Trophoblast cell (in vitro differentiated cells and primary cell): ENCODE measurements around the gene FHIT.

Experiments
- DNase-seq, 2 donors: peaks; one replicate each; pipeline ENCODE4 v3.0.0-alpha.2; 2016
- H2AFZ ChIP-seq: 2 replicates; pipeline ENCODE4 v1.6.1; 2013; ENCODE audit warnings: low read length, moderate library complexity, mild to moderate bottlenecking; ENCODE audit not compliant: insufficient read depth, poor library complexity
- H2AK5ac ChIP-seq: 2 replicates; pipeline ENCODE4 v1.6.1; 2013; ENCODE audit warnings: mild to moderate bottlenecking, low read length
- H2BK120ac ChIP-seq: 2 replicates; pipeline ENCODE4 v1.6.1; 2013; ENCODE audit warnings: low read length, mild to moderate bottlenecking, moderate library complexity; ENCODE audit not compliant: insufficient read depth, poor library complexity
- H2BK12ac ChIP-seq: 2 replicates; pipeline ENCODE4 v1.6.1; 2013; ENCODE audit warnings: mild to moderate bottlenecking, low read length, moderate library complexity
- H2BK5ac ChIP-seq: 2 replicates; pipeline ENCODE4 v1.6.1; 2013; ENCODE audit warnings: low read length, low read depth, moderate library complexity, mild to moderate bottlenecking; ENCODE audit not compliant: poor library complexity
- H3K14ac ChIP-seq: 2 replicates; pipeline ENCODE4 v1.6.1; 2013; ENCODE audit warnings: mild to moderate bottlenecking, low read length
- H3K18ac ChIP-seq: 2 replicates; pipeline ENCODE4 v1.6.1; 2013; ENCODE audit warnings: mild to moderate bottlenecking, low read length
- H3K23ac ChIP-seq: 2 replicates; pipeline ENCODE4 v1.6.1; 2013; ENCODE audit warnings: low read length
- H3K27ac ChIP-seq: 2 replicates; pipeline ENCODE4 v1.5.1; 2013; ENCODE audit warnings: low read depth, mild to moderate bottlenecking, inconsistent platforms, low read length, moderate library complexity
- H3K27me3 ChIP-seq: 2 replicates; pipeline ENCODE4 v1.6.1; 2013; ENCODE audit warnings: inconsistent platforms, mild to moderate bottlenecking, low read length, moderate library complexity; ENCODE audit not compliant: insufficient read depth
- H3K36me3 ChIP-seq, 2 experiments: 1 replicate in 1 of 2; 2 replicates in 1 of 2; pipeline ENCODE4 v1.6.1; 2013; ENCODE audit warnings: low read length in 2 of 2, mild to moderate bottlenecking in 2 of 2, moderate library complexity in 1 of 2; ENCODE audit not compliant: insufficient read depth in 2 of 2, control insufficient read depth in 1 of 2
- H3K4ac ChIP-seq: 2 replicates; pipeline ENCODE4 v1.6.1; 2013; ENCODE audit warnings: low read depth, mild to moderate bottlenecking, low read length, moderate library complexity
- H3K4me1 ChIP-seq, 2 experiments: 1 replicate in 1 of 2; 2 replicates in 1 of 2; pipeline ENCODE4 v1.6.1; 2013; ENCODE audit warnings: low read length in 2 of 2, mild to moderate bottlenecking in 2 of 2, moderate library complexity in 1 of 2; ENCODE audit not compliant: insufficient read depth in 2 of 2, control insufficient read depth in 1 of 2
- H3K4me2 ChIP-seq: 2 replicates; pipeline ENCODE4 v1.6.1; 2013; ENCODE audit warnings: inconsistent platforms, mild to moderate bottlenecking, low read length, moderate library complexity
- H3K4me3 ChIP-seq: 2 replicates; pipeline ENCODE4 v1.5.1; 2013; ENCODE audit warnings: mild to moderate bottlenecking, low read depth, low read length, inconsistent platforms
- H3K79me1 ChIP-seq: one replicate; pipeline ENCODE4 v1.6.1; 2013; ENCODE audit warnings: low read length
- H3K79me2 ChIP-seq: 2 replicates; pipeline ENCODE4 v1.6.1; 2013; ENCODE audit warnings: low read length, mild to moderate bottlenecking; ENCODE audit not compliant: control insufficient read depth, insufficient read depth, poor library complexity
- H3K9ac ChIP-seq: 2 replicates; pipeline ENCODE4 v1.6.1; 2013; ENCODE audit warnings: mild to moderate bottlenecking, low read length
- H3K9me3 ChIP-seq: 2 replicates; pipeline ENCODE4 v1.6.1; 2013; ENCODE audit warnings: low read depth, mild to moderate bottlenecking, control low read depth, inconsistent platforms, low read length; ENCODE audit not compliant: insufficient read depth
- H4K12ac ChIP-seq: 2 replicates; pipeline ENCODE4 v1.6.1; 2013; ENCODE audit warnings: low read depth, mild to moderate bottlenecking, low read length, moderate library complexity
- H4K8ac ChIP-seq: 2 replicates; pipeline ENCODE4 v1.6.1; 2013; ENCODE audit warnings: low read depth, mild to moderate bottlenecking, low read length, moderate library complexity
- H4K91ac ChIP-seq: one replicate; pipeline ENCODE4 v1.6.1; 2013; ENCODE audit warnings: low read depth, mild to moderate bottlenecking, low read length, moderate library complexity
- WGBS: extraction: QIAGEN DNeasy Blood & Tissue Kit; methylation state at CpG from one replicate; pipeline ENCODE4 v1.1.7; 2013; ENCODE audit warnings: missing lambda C conversion rate; ENCODE audit not compliant: insufficient read length, insufficient coverage; ENCODE audit errors: extremely low coverage; 5-methylcytosine and 5-hydroxymethylcytosine counted together

The FHIT gene

DNA sequence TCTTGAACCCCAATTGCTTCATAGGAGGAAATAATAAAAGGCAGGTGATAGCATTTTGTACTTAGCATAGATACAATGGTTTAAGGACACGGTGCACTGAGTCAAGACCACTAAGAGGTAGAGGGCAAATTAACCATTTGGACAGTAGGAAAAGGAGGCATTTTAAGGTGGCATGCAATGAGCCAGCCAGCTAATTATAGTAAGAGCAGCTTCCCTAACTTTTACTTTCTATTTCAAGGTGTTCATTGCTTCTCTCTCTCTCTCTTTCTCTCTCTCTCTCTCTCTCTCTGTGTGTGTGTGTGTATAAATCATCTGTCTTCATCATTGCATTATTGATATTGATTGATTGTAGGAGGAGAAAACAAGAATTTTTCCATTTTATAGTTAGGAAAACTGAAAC, 1461.0 kb downstream of the FHIT start:
- no CpG with 5 or more reads among the region's 1 CpG for WGBS
- Histone ChIP-seq H4K8ac (no peak overlapping the region), H3K79me1 (no peaks in the 10 kb centered on the region), H2AK5ac (no peak overlapping the region), H3K27me3 (no peaks in the 10 kb centered on the region), H4K91ac (no peak overlapping the region), H3K4me3 (no peak overlapping the region), H3K14ac (no peak overlapping the region), H2AFZ (no peak overlapping the region), H3K4me2 (no peak overlapping the region), H3K4ac (no peak overlapping the region), H4K12ac (no peak overlapping the region), H3K27ac (no peak overlapping the region), H2BK5ac (no peak overlapping the region), H2BK120ac (no peak overlapping the region), H3K36me3 (no peaks in the 10 kb centered on the region), H3K4me1 (no peaks in the 10 kb centered on the region), H3K18ac (no peak overlapping the region), H3K9me3 (no peaks in the 10 kb centered on the region), H3K79me2 (no peaks in the 10 kb centered on the region), H2BK12ac (no peak overlapping the region), H3K23ac (no peak overlapping the region), H3K9ac (no peak overlapping the region)
- DNase-seq: no peak

DNA sequence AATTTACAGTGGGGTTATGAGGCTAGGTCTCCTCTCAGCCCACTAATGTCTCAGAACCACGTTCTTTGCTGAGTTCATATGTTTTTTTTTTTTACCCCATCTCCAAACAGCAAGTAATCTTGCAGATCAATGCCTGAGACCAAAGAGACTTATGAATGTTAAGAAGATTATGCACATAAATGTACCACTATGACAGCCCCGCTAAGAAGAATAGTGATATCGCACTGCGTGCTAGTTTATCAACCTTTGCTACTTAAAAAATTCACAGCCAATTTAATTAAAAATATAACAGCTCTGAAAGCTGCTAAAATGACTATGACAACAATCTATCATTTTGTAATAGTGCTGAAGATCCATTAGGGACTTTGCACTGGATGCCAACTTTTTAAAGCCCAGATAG, 1462.5 kb downstream of the FHIT start:
- no peak overlapping the region for H3K27ac ChIP-seq
- no CpG with 5 or more reads among the region's 4 CpGs for WGBS

DNA sequence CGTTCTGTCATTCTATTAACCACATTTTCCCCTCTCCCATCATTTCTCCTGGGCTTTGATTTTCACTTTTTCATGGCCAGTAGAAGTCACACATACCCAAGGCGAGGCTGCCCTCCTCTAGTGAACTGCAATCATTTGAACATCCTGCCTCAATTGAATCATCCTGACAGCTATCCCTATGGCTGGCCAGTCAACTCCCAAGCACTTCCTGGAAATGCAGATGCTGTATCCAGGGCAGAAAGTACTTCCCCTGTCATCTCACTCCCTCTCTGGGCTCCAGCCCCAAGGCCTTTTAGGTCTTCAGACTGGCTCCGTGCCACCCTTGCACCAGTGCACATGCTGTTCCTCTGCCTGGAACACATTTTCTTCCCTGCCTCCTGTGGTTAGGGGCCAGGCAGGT, 1463.1 kb downstream of the FHIT start:
- no peak overlapping the region for H4K8ac ChIP-seq
- WGBS: no CpG with 5 or more reads among the region's 3 CpGs
- H3K9ac ChIP-seq: no peak overlapping the region
- no peak overlapping the region for H2BK12ac ChIP-seq
- H3K36me3 ChIP-seq: no peaks in the 10 kb centered on the region
- no peak overlapping the region for H2BK5ac ChIP-seq
- no peaks in the 10 kb centered on the region for H3K27me3 ChIP-seq
- no peak overlapping the region for H2AK5ac ChIP-seq
- no peak for DNase-seq
- H3K79me2 ChIP-seq: no peaks in the 10 kb centered on the region
- H4K12ac ChIP-seq: no peak overlapping the region
- no peak overlapping the region for H3K4me2 ChIP-seq
- no peaks in the 10 kb centered on the region for H3K4me1 ChIP-seq
- H3K9me3 ChIP-seq: no peaks in the 10 kb centered on the region
- no peak overlapping the region for H3K18ac ChIP-seq
- no peak overlapping the region for H4K91ac ChIP-seq
- no peak overlapping the region for H3K27ac ChIP-seq
- no peak overlapping the region for H3K14ac ChIP-seq
- no peak overlapping the region for H2AFZ ChIP-seq
- H3K23ac ChIP-seq: no peak overlapping the region
- H2BK120ac ChIP-seq: no peak overlapping the region
- no peak overlapping the region for H3K4me3 ChIP-seq
- H3K79me1 ChIP-seq: no peaks in the 10 kb centered on the region
- no peak overlapping the region for H3K4ac ChIP-seq

More for the DNA sequence above, 1462.5 kb downstream of the FHIT start:
- H4K12ac ChIP-seq: no peak overlapping the region
- no peaks in the 10 kb centered on the region for H3K79me2 ChIP-seq
- no peak overlapping the region for H4K91ac ChIP-seq
- no peak overlapping the region for H3K4me2 ChIP-seq
- no peak overlapping the region for H2AK5ac ChIP-seq
- no peak overlapping the region for H2AFZ ChIP-seq
- no peak overlapping the region for H2BK5ac ChIP-seq
- no peak overlapping the region for H3K4ac ChIP-seq
- no peak overlapping the region for H3K23ac ChIP-seq
- H3K36me3 ChIP-seq: no peaks in the 10 kb centered on the region
- no peak overlapping the region for H3K9ac ChIP-seq
- H2BK120ac ChIP-seq: no peak overlapping the region
- no peak overlapping the region for H4K8ac ChIP-seq
- H3K18ac ChIP-seq: no peak overlapping the region
- no peaks in the 10 kb centered on the region for H3K79me1 ChIP-seq
- H3K4me3 ChIP-seq: no peak overlapping the region
- H3K14ac ChIP-seq: no peak overlapping the region
- H3K27me3 ChIP-seq: no peaks in the 10 kb centered on the region
- DNase-seq: no peak
- H2BK12ac ChIP-seq: no peak overlapping the region
- H3K4me1 ChIP-seq: no peaks in the 10 kb centered on the region
- no peaks in the 10 kb centered on the region for H3K9me3 ChIP-seq

- H3K18ac ChIP-seq: no peak overlapping the region
- no peaks in the 10 kb centered on the region for H3K79me2 ChIP-seq
- H2AFZ ChIP-seq: no peak overlapping the region
- WGBS: no CpG with 5 or more reads among the region's 6 CpGs
- H4K91ac ChIP-seq: no peak overlapping the region
- H3K36me3 ChIP-seq: no peaks in the 10 kb centered on the region
- H3K79me1 ChIP-seq: no peaks in the 10 kb centered on the region
- H3K9ac ChIP-seq: no peak overlapping the region
- DNase-seq: no peak
- no peak overlapping the region for H2BK5ac ChIP-seq
- no peaks in the 10 kb centered on the region for H3K9me3 ChIP-seq
- no peak overlapping the region for H3K4ac ChIP-seq
- H3K14ac ChIP-seq: no peak overlapping the region
- no peak overlapping the region for H3K23ac ChIP-seq
- no peak overlapping the region for H3K27ac ChIP-seq
- no peak overlapping the region for H2BK12ac ChIP-seq
- no peak overlapping the region for H2AK5ac ChIP-seq
- no peaks in the 10 kb centered on the region for H3K4me1 ChIP-seq
- no peak overlapping the region for H4K8ac ChIP-seq
- no peak overlapping the region for H4K12ac ChIP-seq
- H2BK120ac ChIP-seq: no peak overlapping the region
- H3K4me3 ChIP-seq: no peak overlapping the region
- no peaks in the 10 kb centered on the region for H3K27me3 ChIP-seq
- no peak overlapping the region for H3K4me2 ChIP-seq
Measured at GRCh38 chr3:59786374-59786773, 1464.9 kb downstream of the FHIT start.
